SHP77 (cell line): ENCODE measurements around the gene PFDN4.
"Not testable (repeated sequence)": the region's sequence is repeated elsewhere in the genome, so short reads cannot be mapped to it uniquely, and the experiment has no call there.

Source experiments
- DNase-seq, 2 experiments: peaks; one replicate each; lab custom pipeline; 2025; lab: John Stamatoyannopoulos, UW

The PFDN4 gene

DNA sequence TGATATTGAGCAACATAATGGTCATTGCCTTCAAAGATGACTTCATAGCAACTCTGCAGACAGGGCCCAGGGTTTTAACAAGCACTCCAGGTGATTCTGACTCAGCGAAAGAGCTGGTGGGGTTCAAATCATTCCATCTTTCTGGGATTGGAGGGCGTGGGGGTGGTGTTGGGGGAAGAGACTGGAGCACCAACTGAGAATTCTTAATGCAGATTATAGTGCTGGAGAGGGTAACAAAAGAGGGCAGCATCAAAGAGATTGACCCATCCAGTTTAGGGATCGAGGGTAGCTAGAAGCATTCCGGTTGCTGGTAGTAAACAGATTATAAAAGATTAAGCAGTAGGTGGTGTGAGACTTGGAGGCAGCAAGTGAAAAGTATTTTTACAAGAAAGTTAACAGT lies 15.9 kb downstream of the PFDN4 start:
- DNase-seq, result no peak

DNA sequence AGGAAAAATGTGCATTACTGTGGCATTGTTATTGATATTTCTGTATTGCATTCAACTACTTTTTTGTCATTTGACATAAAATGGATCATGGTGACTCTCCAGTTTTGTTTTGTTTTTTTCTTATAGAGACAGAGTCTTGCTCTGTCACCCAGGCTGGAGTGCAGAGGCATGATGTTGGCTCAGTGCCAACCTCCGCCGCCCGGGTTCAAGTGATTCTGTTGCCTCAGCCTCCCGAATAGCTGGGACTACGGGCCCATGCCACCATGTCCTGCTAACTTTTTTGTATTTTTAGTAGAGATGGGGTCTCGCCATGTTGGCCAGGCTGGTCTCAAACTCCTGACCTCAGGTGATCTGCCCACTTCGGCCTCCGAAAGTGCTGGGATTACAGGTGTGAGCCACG lies 16.8 kb downstream of the PFDN4 start:
- not testable (repeated sequence) for DNase-seq

- no peak for DNase-seq
These were observed 19.4 kb downstream of the PFDN4 start for GRCh38 chr20:54227241-54227640.

DNA sequence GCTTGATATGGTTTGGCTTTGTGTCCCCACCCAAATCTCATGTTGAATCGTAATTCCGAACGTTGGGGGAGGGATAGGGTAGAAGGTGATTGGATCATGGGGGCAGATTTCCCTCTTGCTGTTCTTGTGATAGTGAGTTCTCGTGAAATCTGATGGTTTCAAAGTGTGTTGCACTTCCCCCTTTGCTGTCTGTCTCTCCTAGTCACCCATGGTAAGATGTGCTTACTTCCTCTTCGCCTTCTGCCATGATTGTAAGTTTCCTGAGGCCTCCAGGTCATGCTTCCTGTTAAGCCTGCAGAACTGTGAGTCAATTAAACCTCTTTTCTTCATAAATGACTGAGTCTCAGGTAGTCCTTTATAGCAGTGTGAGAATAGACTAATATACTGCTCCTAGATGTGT lies 19.9 kb downstream of the PFDN4 start:
- no peak for DNase-seq

- no peak for DNase-seq
These were observed 21.0 kb downstream of the PFDN4 start for GRCh38 chr20:54228841-54229240.

DNA sequence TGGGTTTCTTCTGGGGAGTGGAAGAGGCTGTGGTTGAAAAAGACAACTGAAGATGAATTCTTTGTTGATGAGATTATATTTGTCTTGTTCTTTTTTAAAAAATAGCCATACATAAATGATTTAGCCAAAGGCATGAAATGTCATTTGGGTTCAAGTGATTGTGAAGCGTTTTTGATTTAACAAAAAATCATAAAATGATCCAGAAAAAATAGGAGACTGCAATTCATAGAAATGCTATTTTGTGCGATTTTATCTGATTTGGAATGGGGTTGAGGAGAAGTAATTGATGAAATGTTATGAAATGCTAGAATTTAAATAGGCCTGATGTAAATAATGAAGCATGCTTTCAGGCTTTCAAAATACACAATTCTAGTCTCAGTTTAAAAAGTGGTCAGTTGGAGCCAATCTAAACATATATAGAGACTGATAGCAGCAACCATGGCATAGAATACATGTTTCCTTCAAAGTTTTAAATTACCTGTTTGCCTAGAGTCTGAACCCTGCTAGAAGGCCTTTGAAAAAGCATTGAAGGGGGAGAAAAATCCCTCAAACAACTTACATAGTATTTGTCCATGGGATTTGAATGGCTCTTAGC lies 21.8 kb downstream of the PFDN4 start:
- DNase-seq, result no peak

DNA sequence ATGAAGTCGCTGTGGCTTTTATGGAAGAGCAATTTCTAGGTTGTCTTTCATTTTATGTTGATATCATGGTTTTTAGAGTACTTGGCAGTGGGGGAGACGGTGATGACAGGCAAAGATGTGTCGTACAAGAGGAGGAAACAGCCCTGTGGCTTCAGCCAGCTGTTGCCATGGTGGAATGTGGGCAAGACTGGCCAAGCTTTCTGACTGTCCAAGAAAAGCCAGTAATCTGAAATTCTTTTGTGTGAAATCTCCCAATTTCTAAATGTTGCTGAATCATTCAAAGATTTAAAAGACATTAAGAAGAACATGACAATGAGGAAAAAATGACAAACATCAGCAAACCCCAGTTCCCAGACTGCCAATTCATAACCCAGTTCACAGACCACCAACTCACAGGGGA lies 23.1 kb downstream of the PFDN4 start:
- no peak for DNase-seq

GRCh38 chr20:54234991-54235390 lies 27.1 kb downstream of the PFDN4 start:
- no peak for DNase-seq

DNA sequence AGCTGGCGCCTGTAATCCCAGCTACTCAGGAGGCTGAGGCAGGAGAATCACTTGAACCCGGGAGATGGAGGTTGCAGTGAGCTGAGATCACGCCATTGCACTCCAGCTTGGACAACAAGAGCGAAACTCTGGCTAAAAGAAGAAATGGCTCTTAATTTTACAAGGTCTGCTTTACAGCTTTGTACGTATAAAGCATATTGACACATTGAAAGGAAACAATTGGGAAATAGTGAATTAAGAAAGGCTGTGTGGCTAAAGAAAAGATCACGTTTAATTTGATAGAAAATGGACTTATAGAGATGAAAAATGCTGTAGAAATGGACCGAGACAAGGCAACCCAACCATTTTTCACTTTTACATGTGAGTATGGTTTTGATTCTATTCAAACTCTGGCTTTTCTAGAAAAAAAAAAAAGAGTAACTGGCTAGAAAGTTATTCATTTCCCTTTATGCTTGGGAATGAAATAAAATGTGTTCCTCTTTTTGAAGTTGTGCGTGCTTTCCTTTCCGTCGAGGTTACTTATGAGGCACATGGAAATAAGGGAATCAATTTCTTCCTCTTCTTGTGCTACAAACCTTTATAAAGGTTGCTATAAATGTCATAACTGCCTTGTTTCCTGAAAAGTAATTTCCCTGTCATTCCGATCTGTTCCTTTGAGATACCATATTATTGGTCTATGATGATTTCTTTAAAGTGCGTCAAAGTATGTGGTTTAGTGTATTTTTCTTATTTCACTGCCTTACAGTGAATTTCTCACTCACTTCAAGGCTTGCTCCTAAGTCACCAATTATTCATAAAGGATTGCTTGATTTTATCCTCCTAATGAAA lies 29.4 kb downstream of the PFDN4 start:
- no peak for DNase-seq

- no peak for DNase-seq
These were observed 36.2 kb downstream of the PFDN4 start for GRCh38 chr20:54244113-54244512.

GRCh38 chr20:54248705-54249104 lies 40.8 kb downstream of the PFDN4 start:
- DNase-seq, result not testable (repeated sequence)

DNA sequence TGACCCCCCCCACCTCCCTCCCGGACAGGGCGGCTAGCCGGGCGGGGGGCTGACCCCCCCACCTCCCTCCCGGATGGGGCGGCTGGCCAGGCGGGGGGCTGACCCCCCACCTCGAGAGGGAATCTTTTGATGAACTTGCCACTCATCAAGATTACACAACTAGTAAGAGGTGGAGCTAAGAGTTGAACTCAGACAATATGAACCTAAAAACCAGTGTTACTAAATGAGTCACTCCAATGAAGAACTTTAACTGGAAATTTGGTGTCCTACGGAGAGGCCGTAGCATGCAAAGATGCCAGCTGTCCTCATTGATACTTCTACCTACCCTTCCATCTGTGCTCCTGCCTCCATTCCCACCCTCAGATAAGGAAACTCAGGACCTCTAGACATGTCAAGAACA lies 42.8 kb downstream of the PFDN4 start:
- DNase-seq, result no peak

DNA sequence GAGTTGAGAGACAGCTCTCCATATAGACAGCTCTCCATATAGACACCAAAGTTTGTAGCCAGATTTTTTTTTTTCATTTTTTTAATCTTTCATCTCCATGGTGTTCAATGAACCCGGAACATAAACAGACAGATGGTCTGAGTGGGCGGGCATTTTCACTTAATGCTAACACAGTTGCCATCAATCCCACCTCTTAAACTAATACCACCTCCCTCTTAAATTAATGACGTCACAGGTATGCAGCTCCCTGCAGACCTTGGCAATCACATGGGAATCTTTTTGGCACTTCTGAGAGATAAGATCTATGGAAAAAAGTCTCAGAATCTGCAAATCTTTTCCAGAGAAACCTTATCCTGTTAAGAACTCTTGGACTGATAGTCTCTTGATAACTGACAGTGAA lies 43.2 kb downstream of the PFDN4 start:
- no peak for DNase-seq

DNA sequence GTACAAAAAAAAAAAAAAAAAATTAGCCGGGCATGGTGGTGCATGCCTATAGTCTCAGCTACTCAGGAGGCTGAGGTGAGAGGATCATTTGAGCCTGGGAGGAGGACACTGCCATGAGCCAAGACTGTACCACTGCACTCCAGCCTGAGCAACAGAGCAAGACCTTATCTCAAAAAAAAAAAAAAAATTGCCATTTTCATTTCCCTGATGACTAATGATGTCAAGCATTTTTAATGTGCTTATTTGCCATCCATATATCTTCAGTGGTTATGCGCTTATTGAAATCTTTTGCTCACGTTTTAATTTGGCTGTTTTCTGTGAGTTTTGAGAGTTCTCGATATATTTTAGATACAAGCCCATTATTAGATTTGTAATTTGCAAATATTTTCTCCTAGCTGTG lies 46.7 kb downstream of the PFDN4 start:
- no peak for DNase-seq

DNA sequence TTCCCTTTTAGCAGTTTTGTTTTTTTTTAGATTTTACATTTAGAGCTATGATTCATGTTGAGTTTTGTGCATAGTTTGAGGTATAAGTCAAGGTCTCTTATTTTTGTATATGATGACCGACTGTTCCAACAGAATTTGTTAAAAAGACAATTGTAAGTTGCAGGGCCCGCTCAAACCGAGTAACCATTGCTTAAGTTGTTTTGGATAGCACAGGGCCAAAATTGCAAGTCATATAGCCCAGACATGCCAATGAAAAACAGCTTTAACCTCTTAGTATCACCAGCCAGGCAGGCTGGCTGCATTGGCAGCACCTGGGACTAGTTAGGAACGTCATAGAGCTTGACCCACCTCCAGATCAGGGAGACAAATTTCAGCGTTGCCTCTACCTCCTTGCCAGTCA lies 47.3 kb downstream of the PFDN4 start:
- no peak for DNase-seq

- no peak for DNase-seq
These were observed 48.3 kb downstream of the PFDN4 start for GRCh38 chr20:54256202-54256601.

DNA sequence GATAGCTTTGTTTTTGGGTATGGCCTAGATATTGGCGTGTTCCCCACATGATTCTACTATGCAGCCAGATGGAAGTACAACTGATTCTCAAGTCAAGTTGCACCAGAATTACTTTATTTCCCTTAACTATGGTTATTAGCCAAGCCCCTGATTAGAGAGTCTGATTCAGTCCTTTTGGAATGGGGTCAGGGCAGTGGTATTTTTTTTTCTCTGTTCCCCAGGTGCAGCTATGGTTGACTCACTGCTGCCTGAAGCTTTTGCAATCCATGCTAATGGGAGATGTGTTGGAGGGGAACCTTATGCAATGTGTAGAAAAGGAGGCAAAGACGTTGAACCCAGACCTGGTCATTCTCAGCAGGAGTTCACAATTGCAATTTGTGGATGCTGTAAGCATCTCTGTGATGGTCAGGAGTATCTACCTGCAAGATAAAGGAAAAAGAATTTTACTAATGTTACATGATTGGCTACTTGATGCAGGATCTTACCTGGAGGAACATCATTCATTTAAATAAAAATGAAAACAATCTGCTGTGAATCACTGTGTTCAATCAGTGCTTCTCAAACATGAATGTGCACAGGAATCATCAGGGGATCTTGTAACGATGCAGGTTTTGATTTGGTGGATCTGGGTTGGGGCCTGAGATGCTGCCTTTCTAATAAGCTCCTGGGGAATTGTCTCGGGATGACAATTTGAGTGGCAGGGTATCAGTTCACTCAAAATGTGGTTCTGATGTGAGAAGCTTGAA lies 49.4 kb downstream of the PFDN4 start:
- DNase-seq, result no peak

DNA sequence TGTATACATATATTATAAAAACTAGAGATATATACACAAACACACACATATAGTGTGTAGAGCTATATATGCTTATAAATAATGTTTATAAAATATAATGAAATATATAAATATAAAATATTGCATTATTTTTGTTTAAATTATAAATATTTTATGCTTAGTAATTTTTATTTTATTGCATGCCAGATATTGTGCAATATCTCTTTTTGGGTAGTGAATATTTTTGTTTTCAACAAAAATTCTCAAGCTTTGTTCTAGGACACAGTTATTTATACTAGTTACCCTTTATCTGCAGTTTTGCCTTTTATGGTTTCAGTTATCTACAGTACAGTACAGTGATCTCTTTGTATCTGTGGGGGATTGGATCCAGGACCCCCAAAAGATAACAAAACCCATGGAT lies 52.2 kb downstream of the PFDN4 start:
- DNase-seq, result no peak

DNA sequence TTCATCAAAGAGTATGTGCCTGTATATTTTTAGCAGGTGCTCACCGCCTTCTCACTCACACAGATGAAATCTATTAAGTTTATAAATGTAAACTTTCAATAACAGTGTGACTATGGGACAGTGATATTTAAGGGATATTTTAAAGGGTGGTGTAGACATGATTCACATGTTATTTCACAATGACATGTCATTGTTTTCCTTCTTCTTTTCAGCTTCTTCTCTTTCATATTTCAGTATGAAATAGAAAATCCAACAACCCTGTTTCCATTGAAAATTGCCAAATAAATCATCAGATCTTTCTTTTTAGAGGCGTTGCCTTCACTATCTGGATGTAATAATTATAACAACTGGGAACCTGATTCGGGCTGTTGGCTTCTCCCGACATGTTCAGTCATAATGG lies 54.8 kb downstream of the PFDN4 start:
- DNase-seq, result no peak

DNA sequence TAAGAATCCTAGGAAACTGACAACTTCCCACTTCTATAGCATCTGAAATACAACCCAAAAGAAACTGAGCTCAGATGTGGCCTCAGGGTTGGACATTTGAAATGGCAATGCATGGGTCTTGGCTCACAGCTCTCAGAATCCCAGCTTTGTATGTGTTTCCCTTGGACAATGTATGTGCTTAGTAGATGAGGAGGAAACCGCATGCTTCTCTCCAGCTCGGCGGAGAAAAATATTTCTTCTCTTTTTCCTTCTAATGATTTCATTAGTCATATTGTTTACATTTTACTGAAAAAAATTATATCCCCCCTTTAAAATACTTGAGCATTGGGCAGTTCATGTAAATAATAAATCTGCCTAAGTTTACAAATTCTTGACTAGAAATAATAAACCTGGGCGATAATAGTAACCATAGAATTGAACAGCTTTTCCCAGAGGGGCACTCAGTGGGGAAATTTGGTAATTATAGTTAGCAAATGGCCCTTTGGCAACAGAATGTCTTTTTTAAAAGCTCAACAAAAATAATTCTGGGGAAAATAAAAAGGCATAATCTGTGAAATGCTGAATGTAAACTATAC lies 55.3 kb downstream of the PFDN4 start:
- no peak for DNase-seq

- DNase-seq, result not testable (repeated sequence)
These were observed 57.9 kb downstream of the PFDN4 start for GRCh38 chr20:54265791-54266190.

GRCh38 chr20:54266844-54267243 lies 59.0 kb downstream of the PFDN4 start:
- DNase-seq, result no peak

DNA sequence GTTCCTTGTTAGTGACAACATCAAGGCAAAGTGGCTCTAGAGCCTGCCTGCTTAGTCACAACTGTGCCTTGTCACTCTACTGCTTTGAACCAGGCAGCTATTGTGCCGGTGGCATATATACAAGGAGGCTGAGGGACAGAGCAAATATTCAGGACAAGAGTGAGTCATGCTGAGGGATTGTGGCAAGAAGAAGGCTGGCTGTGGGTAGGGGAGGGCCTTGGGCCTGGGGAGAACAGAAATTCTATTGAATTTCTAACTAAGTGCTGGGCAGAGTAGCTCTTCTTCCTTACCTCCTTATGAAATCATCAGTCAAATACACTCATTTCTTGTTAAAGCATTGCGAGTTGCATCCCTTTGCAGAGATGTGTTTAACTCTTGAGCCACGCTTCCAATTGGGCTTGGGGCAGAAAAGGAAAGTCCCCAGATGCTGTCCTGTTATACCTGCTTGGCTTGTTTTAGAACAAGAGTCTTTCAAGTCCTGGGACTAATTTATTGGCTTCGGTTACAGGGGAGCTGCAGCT lies 59.7 kb downstream of the PFDN4 start:
- no peak for DNase-seq
